ENCODE data around the gene MAU2. TPM values are rescaled to one million over a fixed set of nuclear protein-coding genes. Genes with fewer than 3 reads are reported as not detected.

The MAU2 gene
- total RNA-seq, 4 donors from 2014 or later: 32.4 to 87.6 (median 70.0) TPM

DNA sequence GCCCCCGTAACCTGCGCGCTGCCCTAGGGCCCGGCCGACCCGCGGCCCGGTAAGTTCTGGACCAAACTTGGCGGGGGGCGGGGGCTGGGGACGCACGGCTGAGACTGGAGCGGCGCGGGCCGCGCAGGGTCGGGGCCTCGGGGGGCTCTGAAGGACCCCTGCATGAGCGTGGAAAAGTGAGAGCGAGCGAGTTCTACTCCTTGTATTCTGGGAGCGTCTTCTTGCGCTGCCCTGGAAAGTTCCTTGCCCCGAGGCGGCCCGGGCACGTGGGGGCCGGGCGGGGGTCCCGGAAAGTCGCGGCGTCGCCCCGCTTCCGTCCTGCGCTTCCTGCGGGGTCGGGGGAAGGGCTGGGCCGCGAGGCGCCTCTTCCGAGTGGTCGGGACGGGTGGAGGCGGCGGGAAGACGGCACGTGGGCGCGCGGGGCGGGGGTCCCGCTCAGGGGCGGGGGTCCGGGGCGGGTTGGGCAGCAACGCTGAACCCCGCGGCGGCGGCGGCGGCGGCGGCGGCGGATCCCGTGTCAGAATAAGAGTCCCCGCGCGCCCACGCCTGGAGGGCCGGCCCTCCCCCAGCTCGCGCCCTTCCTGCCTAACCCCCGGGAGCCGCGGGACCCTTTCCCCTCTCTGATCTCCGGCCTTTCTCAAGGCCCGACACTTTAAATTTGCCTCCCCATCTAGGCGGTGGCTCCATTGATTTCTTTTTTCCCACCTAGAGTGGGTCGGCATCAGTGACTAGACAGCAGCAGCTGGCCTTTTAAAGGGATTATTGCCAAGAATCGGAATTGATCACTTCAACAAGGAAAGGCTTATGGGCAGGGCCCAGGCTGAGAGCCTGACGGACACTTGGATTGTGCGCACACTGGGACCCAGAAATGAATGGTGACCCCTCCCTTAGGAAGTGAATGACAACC is 85.6 kb downstream of the MAU2 start:
- TF ChIP-seq, protein P1, sequence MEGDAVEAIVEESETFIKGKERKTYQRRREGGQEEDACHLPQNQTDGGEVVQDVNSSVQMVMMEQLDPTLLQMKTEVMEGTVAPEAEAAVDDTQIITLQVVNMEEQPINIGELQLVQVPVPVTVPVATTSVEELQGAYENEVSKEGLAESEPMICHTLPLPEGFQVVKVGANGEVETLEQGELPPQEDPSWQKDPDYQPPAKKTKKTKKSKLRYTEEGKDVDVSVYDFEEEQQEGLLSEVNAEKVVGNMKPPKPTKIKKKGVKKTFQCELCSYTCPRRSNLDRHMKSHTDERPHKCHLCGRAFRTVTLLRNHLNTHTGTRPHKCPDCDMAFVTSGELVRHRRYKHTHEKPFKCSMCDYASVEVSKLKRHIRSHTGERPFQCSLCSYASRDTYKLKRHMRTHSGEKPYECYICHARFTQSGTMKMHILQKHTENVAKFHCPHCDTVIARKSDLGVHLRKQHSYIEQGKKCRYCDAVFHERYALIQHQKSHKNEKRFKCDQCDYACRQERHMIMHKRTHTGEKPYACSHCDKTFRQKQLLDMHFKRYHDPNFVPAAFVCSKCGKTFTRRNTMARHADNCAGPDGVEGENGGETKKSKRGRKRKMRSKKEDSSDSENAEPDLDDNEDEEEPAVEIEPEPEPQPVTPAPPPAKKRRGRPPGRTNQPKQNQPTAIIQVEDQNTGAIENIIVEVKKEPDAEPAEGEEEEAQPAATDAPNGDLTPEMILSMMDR (IDR thresholded peaks at IDR 0.05): no peak
- no peak for TF ChIP-seq POLR2A (IDR thresholded peaks at IDR 0.05)
- H3K9me3 ChIP-seq: no peaks in the 10 kb centered on the region
- H3K4me1 ChIP-seq: peaks cover 0 to 17% of the 10 kb centered on the region in 2 donors
- peak overlapping the region; percentile 83 to 88 for H3K27ac ChIP-seq
- intact Hi-C loops (cut with DNase I; ENCODE audit: low total_unique reads): no loop called here
- DNase-seq: peak; percentile 43 to 51
- peak overlapping the region; percentile 84 to 97 for H3K4me3 ChIP-seq
- no peaks in the 10 kb centered on the region for H3K36me3 ChIP-seq
- no peaks in the 10 kb centered on the region for H3K27me3 ChIP-seq

DNA sequence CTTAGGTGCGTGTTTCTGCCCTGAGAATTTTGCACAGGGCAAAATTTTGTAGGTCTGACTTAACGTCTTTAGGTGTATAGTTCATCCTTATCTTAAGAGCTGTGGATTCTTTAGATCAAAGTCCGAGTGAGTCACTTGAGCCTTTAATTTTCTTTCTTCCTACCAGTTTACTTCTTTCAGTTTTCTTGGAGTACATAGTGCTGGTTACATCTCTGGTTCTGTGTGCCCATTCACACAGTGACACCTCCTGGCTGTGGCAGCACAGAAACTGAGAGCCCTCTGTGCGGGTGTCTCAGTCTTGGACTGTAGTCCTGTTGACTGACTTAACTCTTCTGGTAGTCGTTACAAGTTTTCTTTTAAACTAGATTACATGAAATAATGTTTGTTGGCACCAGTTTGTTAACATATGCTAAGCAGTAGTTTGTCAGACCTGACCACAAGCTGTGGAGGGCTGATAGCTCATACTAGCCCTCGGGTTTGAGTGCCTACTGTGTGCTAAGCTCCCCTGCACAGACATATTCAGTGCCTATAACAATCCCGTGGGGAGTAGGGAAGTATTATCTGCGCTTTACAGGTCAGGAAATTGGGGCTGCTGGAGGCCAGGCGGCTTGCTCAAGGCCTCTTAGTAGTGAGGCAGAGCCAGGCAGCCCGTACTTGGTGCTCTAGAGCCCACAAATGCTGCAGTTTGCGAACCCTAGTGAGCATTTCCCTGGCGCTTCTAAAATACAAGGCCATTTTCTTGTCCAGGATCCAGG is 86.4 kb downstream of the MAU2 start:
- no peak for DNase-seq

GRCh38 chr19:19407633-19407930 is 87.0 kb downstream of the MAU2 start:
- no peak for DNase-seq
- H3K27me3 ChIP-seq: no peaks in the 10 kb centered on the region
- H3K27ac ChIP-seq: peak overlapping the region in 1 of 2 donors; percentile 83
- intact Hi-C loops (cut with DNase I; ENCODE audit: low total_unique reads): no loop called here
- H3K4me3 ChIP-seq: peak overlapping the region in 1 of 2 donors; percentile 97
- TF ChIP-seq POLR2A (IDR thresholded peaks at IDR 0.05): no peak
- TF ChIP-seq, protein P1 (IDR thresholded peaks at IDR 0.05): no peak
- peaks cover 0 to 17% of the 10 kb centered on the region in 2 donors for H3K4me1 ChIP-seq
- no peaks in the 10 kb centered on the region for H3K9me3 ChIP-seq
- no peaks in the 10 kb centered on the region for H3K36me3 ChIP-seq

More for the DNA sequence above, 86.4 kb downstream of the MAU2 start:
- peak overlapping the region; percentile 84 to 97 for H3K4me3 ChIP-seq
- H3K36me3 ChIP-seq: no peaks in the 10 kb centered on the region
- intact Hi-C loops (cut with DNase I; ENCODE audit: low total_unique reads): no loop called here
- peak overlapping the region in 1 of 2 donors; percentile 83 for H3K27ac ChIP-seq
- peaks cover 0 to 17% of the 10 kb centered on the region in 2 donors for H3K4me1 ChIP-seq
- no peaks in the 10 kb centered on the region for H3K27me3 ChIP-seq
- TF ChIP-seq POLR2A (IDR thresholded peaks at IDR 0.05): no peak
- TF ChIP-seq, protein P1 (IDR thresholded peaks at IDR 0.05): peak in 3 of 4 experiments; percentile 13 to 37 (median 18)
- no peaks in the 10 kb centered on the region for H3K9me3 ChIP-seq

Other genes with a start within 250 kb of the MAU2 start
- gene TMEM161A, start 182.4 kb upstream of the MAU2 start, total RNA-seq: 10 to 100 TPM in 3 of 4 donors, 1 to 10 TPM in 1; 3.5 to 33.6 (median 17.3) TPM
- 1 to 10 TPM in 1 of 4 donors, under 1 TPM in 1, not detected in 2; 0.55 to 2.0 TPM for gene MEF2B, start 150.6 kb upstream of the MAU2 start, total RNA-seq
- 10 to 100 TPM in 1 of 4 donors, 1 to 10 TPM in 1, under 1 TPM in 1, not detected in 1; 0.26 to 28.4 (median 4.0) TPM for gene BORCS8, start 128.7 kb upstream of the MAU2 start, total RNA-seq
- 10 to 100 TPM; 24.4 to 60.2 (median 53.8) TPM for gene RFXANK, start 128.6 kb upstream of the MAU2 start, total RNA-seq
- gene NR2C2AP, start 117.4 kb upstream of the MAU2 start, total RNA-seq: 10 to 100 TPM in 2 of 4 donors, 1 to 10 TPM in 1, under 1 TPM in 1; 0.77 to 16.0 (median 8.5) TPM
- gene NCAN, start 108.9 kb upstream of the MAU2 start, total RNA-seq: under 1 TPM in 1 of 4 donors, not detected in 3; 0.21 TPM
- under 1 TPM in 1 of 4 donors, not detected in 3; 0.88 TPM for gene TM6SF2, start 47.5 kb upstream of the MAU2 start, total RNA-seq
- gene SUGP1, start 320 bp upstream of the MAU2 start, total RNA-seq: 10 to 100 TPM in 2 of 4 donors, 1 to 10 TPM in 2; 9.5 to 43.6 (median 14.0) TPM
- 10 to 100 TPM in 3 of 4 donors, 1 to 10 TPM in 1; 9.7 to 65.1 (median 22.3) TPM for gene GATAD2A, start 84.8 kb downstream of the MAU2 start, total RNA-seq
- gene TSSK6, start 194.7 kb downstream of the MAU2 start, total RNA-seq: 1 to 10 TPM in 2 of 4 donors, not detected in 2; 1.3 to 2.0 TPM
- 100 to 1,000 TPM in 1 of 4 donors, 10 to 100 TPM in 3; 28.6 to 204 (median 60.9) TPM for gene NDUFA13, start 195.4 kb downstream of the MAU2 start, total RNA-seq
- 1 to 10 TPM in 3 of 4 donors, not detected in 1; 1.5 to 6.8 (median 2.9) TPM for gene YJEFN3, start 208.1 kb downstream of the MAU2 start, total RNA-seq
- gene CILP2, start 217.4 kb downstream of the MAU2 start, total RNA-seq: 1 to 10 TPM in 1 of 4 donors, under 1 TPM in 1, not detected in 2; 0.15 to 1.2 TPM